ENCODE data around the gene NCOA7.

NCOA7 gene

DNA sequence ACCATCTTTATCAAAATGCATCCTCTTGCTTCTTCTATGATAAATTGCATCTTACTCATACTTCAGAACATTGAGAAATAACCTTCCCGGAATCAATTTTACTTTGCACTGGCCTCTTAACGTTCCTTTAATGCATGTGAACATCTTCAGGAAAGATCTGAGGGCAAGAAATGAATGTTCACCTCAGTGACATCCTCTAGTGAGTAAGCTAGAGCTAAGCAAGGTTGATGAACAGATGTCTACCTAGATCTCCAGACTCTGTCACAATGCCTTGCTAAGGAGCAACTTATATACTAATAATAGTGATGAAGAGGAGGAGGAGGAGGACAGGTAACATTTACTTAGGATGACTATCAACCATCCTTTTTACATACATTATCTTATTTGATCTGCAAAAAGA is 149.0 kb downstream of the NCOA7 start:
- Histone ChIP-seq H3K9ac (ENCODE audit: low read depth, low read length) (no peak overlapping the region), H3K4me1 (ENCODE audit: insufficient read depth, low read length) (no peaks in the 10 kb centered on the region), H3K27me3 (ENCODE audit: insufficient read depth, low read length) (no peaks in the 10 kb centered on the region), H3K9me3 (ENCODE audit: insufficient read depth, low read depth, low read length) (no peaks in the 10 kb centered on the region), H3K27ac (ENCODE audit: low read length) (no peak overlapping the region), H3K4me3 (ENCODE audit: low read length) (no peak overlapping the region), H3K36me3 (ENCODE audit: insufficient read depth, low read depth, low read length) (no peaks in the 10 kb centered on the region)

- Histone ChIP-seq H3K4me1 (ENCODE audit: insufficient read depth, low read length) (no peaks in the 10 kb centered on the region), H3K27me3 (ENCODE audit: insufficient read depth, low read length) (no peaks in the 10 kb centered on the region), H3K27ac (ENCODE audit: low read length) (no peak overlapping the region), H3K9me3 (ENCODE audit: insufficient read depth, low read depth, low read length) (no peaks in the 10 kb centered on the region), H3K4me3 (ENCODE audit: low read length) (no peak overlapping the region), H3K9ac (ENCODE audit: low read depth, low read length) (no peak overlapping the region), H3K36me3 (ENCODE audit: insufficient read depth, low read depth, low read length) (no peaks in the 10 kb centered on the region)
Observed at GRCh38 chr6:125940247-125941041, 149.7 kb downstream of the NCOA7 start.

GRCh38 chr6:125942672-125943527 is 152.1 kb downstream of the NCOA7 start:
- H3K27me3 ChIP-seq (ENCODE audit: insufficient read depth, low read length) = no peaks in the 10 kb centered on the region
- no peak overlapping the region for H3K4me3 ChIP-seq (ENCODE audit: low read length)
- H3K9ac ChIP-seq (ENCODE audit: low read depth, low read length) = no peak overlapping the region
- H3K27ac ChIP-seq (ENCODE audit: low read length) = no peak overlapping the region
- H3K9me3 ChIP-seq (ENCODE audit: insufficient read depth, low read depth, low read length) = no peaks in the 10 kb centered on the region
- no peaks in the 10 kb centered on the region for H3K36me3 ChIP-seq (ENCODE audit: insufficient read depth, low read depth, low read length)
- H3K4me1 ChIP-seq (ENCODE audit: insufficient read depth, low read length) = no peaks in the 10 kb centered on the region

- Histone ChIP-seq H3K4me1 (ENCODE audit: insufficient read depth, low read length) (no peaks in the 10 kb centered on the region), H3K27me3 (ENCODE audit: insufficient read depth, low read length) (no peaks in the 10 kb centered on the region), H3K4me3 (ENCODE audit: low read length) (no peak overlapping the region), H3K9me3 (ENCODE audit: insufficient read depth, low read depth, low read length) (no peaks in the 10 kb centered on the region), H3K36me3 (ENCODE audit: insufficient read depth, low read depth, low read length) (no peaks in the 10 kb centered on the region), H3K27ac (ENCODE audit: low read length) (no peak overlapping the region), H3K9ac (ENCODE audit: low read depth, low read length) (no peak overlapping the region)
Observed at GRCh38 chr6:125943528-125944433, 153.0 kb downstream of the NCOA7 start.

DNA sequence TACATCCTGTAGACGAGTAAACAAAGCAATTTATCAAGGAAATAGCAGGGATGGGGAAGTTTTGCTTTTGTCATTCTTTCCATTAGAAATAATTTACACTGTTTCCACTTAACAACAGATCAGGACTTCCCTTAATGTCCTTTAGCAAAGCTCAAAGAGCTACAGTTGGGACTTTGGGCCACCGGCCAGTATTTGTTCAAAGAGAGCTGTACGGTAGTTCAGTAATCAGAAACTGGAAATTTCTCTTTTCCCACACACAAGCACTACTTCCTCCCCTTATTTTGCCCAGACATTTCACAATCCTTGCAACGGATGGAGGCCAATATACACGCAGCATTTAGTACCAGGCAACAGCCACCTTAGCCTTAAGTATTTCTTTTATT is 153.7 kb downstream of the NCOA7 start:
- H3K9ac ChIP-seq (ENCODE audit: low read depth, low read length) = no peak overlapping the region

DNA sequence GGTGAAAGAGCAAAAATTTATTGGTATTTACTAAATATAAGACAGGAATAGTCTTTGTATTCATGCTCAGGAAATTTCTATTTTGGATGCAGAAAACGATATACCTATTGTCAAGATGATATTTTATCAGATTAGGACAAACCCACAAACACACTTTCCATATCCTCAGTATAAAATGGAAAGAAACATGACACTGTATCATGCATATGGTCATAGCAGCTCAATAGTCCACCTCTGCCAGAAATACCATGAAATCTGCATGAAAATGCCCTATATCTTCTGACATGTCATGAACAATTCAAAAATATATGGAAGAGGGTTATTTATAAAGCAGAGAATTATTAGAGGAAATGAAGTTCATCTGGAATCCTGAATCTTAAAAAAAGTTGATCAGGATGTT is 154.1 kb downstream of the NCOA7 start:
- Histone ChIP-seq H3K27ac (ENCODE audit: low read length) (no peak overlapping the region), H3K27me3 (ENCODE audit: insufficient read depth, low read length) (no peaks in the 10 kb centered on the region), H3K36me3 (ENCODE audit: insufficient read depth, low read depth, low read length) (no peaks in the 10 kb centered on the region), H3K4me3 (ENCODE audit: low read length) (no peak overlapping the region), H3K9me3 (ENCODE audit: insufficient read depth, low read depth, low read length) (no peaks in the 10 kb centered on the region), H3K9ac (ENCODE audit: low read depth, low read length) (no peak overlapping the region), H3K4me1 (ENCODE audit: insufficient read depth, low read length) (no peaks in the 10 kb centered on the region)

More for the DNA sequence above, 153.7 kb downstream of the NCOA7 start:
- Histone ChIP-seq H3K4me3 (ENCODE audit: low read length) (no peak overlapping the region), H3K27me3 (ENCODE audit: insufficient read depth, low read length) (no peaks in the 10 kb centered on the region), H3K27ac (ENCODE audit: low read length) (no peak overlapping the region), H3K36me3 (ENCODE audit: insufficient read depth, low read depth, low read length) (no peaks in the 10 kb centered on the region), H3K9me3 (ENCODE audit: insufficient read depth, low read depth, low read length) (no peaks in the 10 kb centered on the region), H3K4me1 (ENCODE audit: insufficient read depth, low read length) (no peaks in the 10 kb centered on the region)

GRCh38 chr6:125945378-125946141 is 154.8 kb downstream of the NCOA7 start:
- Histone ChIP-seq H3K9me3 (ENCODE audit: insufficient read depth, low read depth, low read length) (no peaks in the 10 kb centered on the region), H3K4me1 (ENCODE audit: insufficient read depth, low read length) (no peaks in the 10 kb centered on the region), H3K27me3 (ENCODE audit: insufficient read depth, low read length) (no peaks in the 10 kb centered on the region), H3K4me3 (ENCODE audit: low read length) (no peak overlapping the region), H3K27ac (ENCODE audit: low read length) (no peak overlapping the region), H3K9ac (ENCODE audit: low read depth, low read length) (no peak overlapping the region), H3K36me3 (ENCODE audit: insufficient read depth, low read depth, low read length) (no peaks in the 10 kb centered on the region)

- H3K27me3 ChIP-seq (ENCODE audit: insufficient read depth, low read length) = no peaks in the 10 kb centered on the region
- H3K27ac ChIP-seq (ENCODE audit: low read length) = no peak overlapping the region
- no peaks in the 10 kb centered on the region for H3K4me1 ChIP-seq (ENCODE audit: insufficient read depth, low read length)
- H3K4me3 ChIP-seq (ENCODE audit: low read length) = no peak overlapping the region
- H3K9ac ChIP-seq (ENCODE audit: low read depth, low read length) = no peak overlapping the region
- H3K9me3 ChIP-seq (ENCODE audit: insufficient read depth, low read depth, low read length) = no peaks in the 10 kb centered on the region; the same call in 1 of the 2 replicates
- H3K36me3 ChIP-seq (ENCODE audit: insufficient read depth, low read depth, low read length) = no peaks in the 10 kb centered on the region
Observed at GRCh38 chr6:125947615-125948014, 156.9 kb downstream of the NCOA7 start.

GRCh38 chr6:125948455-125948854 is 157.7 kb downstream of the NCOA7 start:
- H3K9ac ChIP-seq (ENCODE audit: low read depth, low read length) = no peak overlapping the region
- H3K9me3 ChIP-seq (ENCODE audit: insufficient read depth, low read depth, low read length) = no peaks in the 10 kb centered on the region; the same call in 1 of the 2 replicates
- no peaks in the 10 kb centered on the region for H3K4me1 ChIP-seq (ENCODE audit: insufficient read depth, low read length)
- no peaks in the 10 kb centered on the region for H3K36me3 ChIP-seq (ENCODE audit: insufficient read depth, low read depth, low read length)
- no peaks in the 10 kb centered on the region for H3K27me3 ChIP-seq (ENCODE audit: insufficient read depth, low read length)
- H3K27ac ChIP-seq (ENCODE audit: low read length) = no peak overlapping the region
- no peak overlapping the region for H3K4me3 ChIP-seq (ENCODE audit: low read length)

DNA sequence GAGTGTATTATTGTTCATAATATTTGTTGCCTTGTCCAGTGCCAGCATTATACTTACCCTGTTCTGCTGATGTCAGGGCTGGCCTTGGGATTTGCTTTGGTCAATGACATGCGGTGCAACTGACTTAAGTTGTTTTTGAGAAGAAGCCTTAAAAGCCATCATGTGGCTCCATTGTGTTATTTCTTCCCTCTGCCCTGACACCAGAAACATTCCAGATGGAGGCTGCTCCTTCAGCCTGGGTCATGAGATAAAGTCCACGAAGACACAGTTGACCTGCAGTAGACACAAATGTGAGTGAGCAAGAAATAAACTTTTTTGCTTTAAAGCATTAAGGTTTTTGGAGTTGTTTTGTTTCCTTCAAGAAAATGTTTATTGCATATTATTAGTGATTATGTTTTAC is 158.3 kb downstream of the NCOA7 start:
- no peak overlapping the region for H3K4me3 ChIP-seq (ENCODE audit: low read length)
- H3K27me3 ChIP-seq (ENCODE audit: insufficient read depth, low read length) = no peaks in the 10 kb centered on the region
- H3K36me3 ChIP-seq (ENCODE audit: insufficient read depth, low read depth, low read length) = no peaks in the 10 kb centered on the region
- no peak overlapping the region for H3K27ac ChIP-seq (ENCODE audit: low read length)
- no peaks in the 10 kb centered on the region for H3K4me1 ChIP-seq (ENCODE audit: insufficient read depth, low read length)
- H3K9me3 ChIP-seq (ENCODE audit: insufficient read depth, low read depth, low read length) = no peaks in the 10 kb centered on the region; the same call in 1 of the 2 replicates
- no peak overlapping the region for H3K9ac ChIP-seq (ENCODE audit: low read depth, low read length)

DNA sequence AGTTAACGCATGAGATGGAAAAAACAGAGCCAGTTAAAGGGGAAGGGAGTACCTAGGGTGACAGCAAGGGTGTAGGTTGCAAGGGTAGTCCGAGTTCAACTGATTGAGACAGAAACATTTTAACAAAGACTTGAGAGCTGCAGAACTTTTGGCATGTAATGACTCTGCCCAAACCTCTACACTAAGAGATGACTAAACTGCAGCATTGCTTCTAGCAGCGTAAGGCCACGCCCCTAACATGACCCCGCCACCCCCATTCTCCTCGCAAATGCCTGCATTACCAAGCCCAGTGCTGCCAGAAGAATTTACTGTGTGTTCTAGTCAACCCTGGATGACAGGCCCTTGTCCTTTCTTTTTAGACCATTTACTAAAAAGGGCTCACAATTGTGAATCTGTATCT is 159.5 kb downstream of the NCOA7 start:
- no peak overlapping the region for H3K4me3 ChIP-seq (ENCODE audit: low read length)
- no peaks in the 10 kb centered on the region; the same call in 1 of the 2 replicates for H3K9me3 ChIP-seq (ENCODE audit: insufficient read depth, low read depth, low read length)
- no peaks in the 10 kb centered on the region for H3K27me3 ChIP-seq (ENCODE audit: insufficient read depth, low read length)
- no peaks in the 10 kb centered on the region for H3K4me1 ChIP-seq (ENCODE audit: insufficient read depth, low read length)
- H3K27ac ChIP-seq (ENCODE audit: low read length) = no peak overlapping the region
- H3K36me3 ChIP-seq (ENCODE audit: insufficient read depth, low read depth, low read length) = no peaks in the 10 kb centered on the region
- H3K9ac ChIP-seq (ENCODE audit: low read depth, low read length) = no peak overlapping the region
